ENCODE results near the gene NLRC5. TPM values are rescaled to one million over a fixed set of nuclear protein-coding genes. Genes with fewer than 3 reads are reported as not detected.

NLRC5 gene
- total RNA-seq, 1 experiment from 2014 or later = 2.4 TPM

GRCh38 chr16:56948234-56948633, 41.1 kb upstream of the NLRC5 start:
- no peak overlapping the region for H2BK20ac ChIP-seq (ENCODE audit: low read depth, low read length, poor library complexity, severe bottlenecking)
- H3K4me2 ChIP-seq (ENCODE audit: insufficient read depth, insufficient read length, low read length) = no peak overlapping the region
- H3K27ac ChIP-seq (ENCODE audit: insufficient read length, low read depth, low read length) = no peak overlapping the region
- Mint-ChIP-seq H3K27me3 (ENCODE audit: low read depth) (no peaks in the 10 kb centered on the region), H3K27ac (peak overlapping the region in 1 of 3 experiments; percentile 10; a peak in 1 of 7 replicates), H3K9me3 (no peaks in the 10 kb centered on the region), H3K4me1 (peaks cover 8 to 11% of the 10 kb centered on the region in 2 experiments), H3K36me3 (ENCODE audit: insufficient read depth in 1 of 3, low read depth in 3 of 3) (peaks cover 0 to 21% (median 8%) of the 10 kb centered on the region in 3 experiments; a peak in 5 of 7 replicates), H3K4me3 (no peak overlapping the region)
- H3K4me1 ChIP-seq (ENCODE audit: insufficient read depth, low read length) = no peaks in the 10 kb centered on the region; the same call in 1 of the 2 replicates
- H3K23me2 ChIP-seq (ENCODE audit: insufficient read length, low read depth, low read length, poor library complexity, severe bottlenecking) = no peaks in the 10 kb centered on the region
- H3K9ac ChIP-seq (ENCODE audit: extremely low read depth, insufficient read length, low read length) = no peak overlapping the region
- H4K91ac ChIP-seq (ENCODE audit: insufficient read length, low read depth, low read length) = no peak overlapping the region
- no peak overlapping the region for H2BK5ac ChIP-seq (ENCODE audit: insufficient read length, low read length)
- no CpG with 5 or more reads among the region's 6 CpGs for WGBS (ENCODE audit: extremely low coverage, insufficient read length, low lambda C conversion rate)
- H3K79me1 ChIP-seq (ENCODE audit: insufficient read depth, low read depth, low read length, poor library complexity, severe bottlenecking) = no peaks in the 10 kb centered on the region
- no peak overlapping the region for H2AK5ac ChIP-seq (ENCODE audit: insufficient read length, low read length)
- no peak overlapping the region for H3K56ac ChIP-seq (ENCODE audit: insufficient read length, low read depth, low read length)
- H3K27me3 ChIP-seq (ENCODE audit: insufficient read depth, low read length) = no peaks in the 10 kb centered on the region
- no peak for TF ChIP-seq CTCF (conservative IDR thresholded peaks at IDR 0.05)
- H4K8ac ChIP-seq (replicated peaks; ENCODE audit: insufficient read length, low read depth, low read length) = no peak overlapping the region
- no peaks in the 10 kb centered on the region for H3K9me3 ChIP-seq (ENCODE audit: control insufficient read depth, low read depth, low read length)
- H4K20me1 ChIP-seq (ENCODE audit: control insufficient read depth, insufficient read depth, insufficient read length) = no peaks in the 10 kb centered on the region
- H2AFZ ChIP-seq (ENCODE audit: low read length) = no peak overlapping the region
- H2BK120ac ChIP-seq (ENCODE audit: low read depth, low read length, poor library complexity, severe bottlenecking) = no peak overlapping the region
- H3K14ac ChIP-seq (ENCODE audit: insufficient read depth, low read length) = no peak overlapping the region
- H3K18ac ChIP-seq (ENCODE audit: insufficient read length, low read depth, low read length) = no peak overlapping the region
- H3K4ac ChIP-seq (ENCODE audit: low read depth, low read length) = no peak overlapping the region
- H2BK15ac ChIP-seq (ENCODE audit: low read depth, low read length) = no peak overlapping the region
- DNase-seq = no peak
- H4K5ac ChIP-seq (ENCODE audit: insufficient read length, low read depth, low read length) = no peak overlapping the region
- no peak overlapping the region for H3T11ph ChIP-seq (ENCODE audit: low read length)
- no peak overlapping the region for H3K23ac ChIP-seq (ENCODE audit: insufficient read length, low read depth, low read length)
- no peaks in the 10 kb centered on the region for H3K79me2 ChIP-seq (ENCODE audit: insufficient read depth, low read length)
- no peak overlapping the region for H2BK12ac ChIP-seq (ENCODE audit: insufficient read length, low read depth, low read length)

Measured in H9 (cell line).